ENCODE results near the gene THAP9. TPM values are rescaled to one million over a fixed set of nuclear protein-coding genes. Genes with fewer than 3 reads are reported as not detected.

Gene THAP9
- polyA plus RNA-seq, 2 of the 4 experiments (the other 2 are of a cell fraction): 1.7 to 5.3 TPM

DNA sequence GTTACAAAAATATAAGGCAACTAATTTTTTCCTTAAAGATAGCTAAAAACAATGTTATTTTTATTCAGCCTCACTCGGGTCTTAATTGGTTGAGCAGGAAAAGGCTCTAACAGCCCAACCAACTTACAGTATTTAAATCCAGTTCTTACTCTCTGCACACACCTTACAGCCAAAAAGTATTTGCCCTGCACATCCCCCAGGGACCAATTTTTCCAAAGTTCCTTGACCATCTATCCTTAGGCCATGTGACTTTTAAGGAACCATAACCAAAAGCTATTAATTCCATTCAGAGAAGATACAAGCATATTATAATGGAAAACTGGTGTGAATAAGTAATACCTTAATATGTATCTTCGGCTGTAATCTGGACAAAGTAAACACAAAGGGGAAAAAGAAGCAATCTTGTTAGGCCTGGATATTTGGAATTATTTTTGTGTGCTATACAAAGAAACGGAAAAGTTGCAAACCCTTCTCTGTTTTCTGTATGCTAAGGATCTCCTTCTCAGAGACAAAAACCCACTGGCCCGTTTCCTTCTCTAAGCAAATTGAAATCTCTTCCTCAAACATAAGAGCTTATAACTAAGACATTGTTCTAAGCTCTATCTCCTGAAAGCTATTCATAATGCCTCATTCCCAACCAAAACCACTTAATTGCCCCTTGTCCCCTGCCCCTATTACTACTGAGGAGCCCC is 1.0 kb upstream of the THAP9 start (continued):
- TF ChIP-seq, protein P1, sequence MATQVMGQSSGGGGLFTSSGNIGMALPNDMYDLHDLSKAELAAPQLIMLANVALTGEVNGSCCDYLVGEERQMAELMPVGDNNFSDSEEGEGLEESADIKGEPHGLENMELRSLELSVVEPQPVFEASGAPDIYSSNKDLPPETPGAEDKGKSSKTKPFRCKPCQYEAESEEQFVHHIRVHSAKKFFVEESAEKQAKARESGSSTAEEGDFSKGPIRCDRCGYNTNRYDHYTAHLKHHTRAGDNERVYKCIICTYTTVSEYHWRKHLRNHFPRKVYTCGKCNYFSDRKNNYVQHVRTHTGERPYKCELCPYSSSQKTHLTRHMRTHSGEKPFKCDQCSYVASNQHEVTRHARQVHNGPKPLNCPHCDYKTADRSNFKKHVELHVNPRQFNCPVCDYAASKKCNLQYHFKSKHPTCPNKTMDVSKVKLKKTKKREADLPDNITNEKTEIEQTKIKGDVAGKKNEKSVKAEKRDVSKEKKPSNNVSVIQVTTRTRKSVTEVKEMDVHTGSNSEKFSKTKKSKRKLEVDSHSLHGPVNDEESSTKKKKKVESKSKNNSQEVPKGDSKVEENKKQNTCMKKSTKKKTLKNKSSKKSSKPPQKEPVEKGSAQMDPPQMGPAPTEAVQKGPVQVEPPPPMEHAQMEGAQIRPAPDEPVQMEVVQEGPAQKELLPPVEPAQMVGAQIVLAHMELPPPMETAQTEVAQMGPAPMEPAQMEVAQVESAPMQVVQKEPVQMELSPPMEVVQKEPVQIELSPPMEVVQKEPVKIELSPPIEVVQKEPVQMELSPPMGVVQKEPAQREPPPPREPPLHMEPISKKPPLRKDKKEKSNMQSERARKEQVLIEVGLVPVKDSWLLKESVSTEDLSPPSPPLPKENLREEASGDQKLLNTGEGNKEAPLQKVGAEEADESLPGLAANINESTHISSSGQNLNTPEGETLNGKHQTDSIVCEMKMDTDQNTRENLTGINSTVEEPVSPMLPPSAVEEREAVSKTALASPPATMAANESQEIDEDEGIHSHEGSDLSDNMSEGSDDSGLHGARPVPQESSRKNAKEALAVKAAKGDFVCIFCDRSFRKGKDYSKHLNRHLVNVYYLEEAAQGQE (IDR thresholded peaks at IDR 0.05): no peak
- TF ChIP-seq ZSCAN20 (CRISPR knock-in tag; IDR thresholded peaks at IDR 0.05) (no peak), CBX8 (IDR thresholded peaks at IDR 0.05) (no peak), KDM1A (IDR thresholded peaks at IDR 0.05; ENCODE audit: low read depth) (no peak)
- TF ChIP-seq, protein P2, sequence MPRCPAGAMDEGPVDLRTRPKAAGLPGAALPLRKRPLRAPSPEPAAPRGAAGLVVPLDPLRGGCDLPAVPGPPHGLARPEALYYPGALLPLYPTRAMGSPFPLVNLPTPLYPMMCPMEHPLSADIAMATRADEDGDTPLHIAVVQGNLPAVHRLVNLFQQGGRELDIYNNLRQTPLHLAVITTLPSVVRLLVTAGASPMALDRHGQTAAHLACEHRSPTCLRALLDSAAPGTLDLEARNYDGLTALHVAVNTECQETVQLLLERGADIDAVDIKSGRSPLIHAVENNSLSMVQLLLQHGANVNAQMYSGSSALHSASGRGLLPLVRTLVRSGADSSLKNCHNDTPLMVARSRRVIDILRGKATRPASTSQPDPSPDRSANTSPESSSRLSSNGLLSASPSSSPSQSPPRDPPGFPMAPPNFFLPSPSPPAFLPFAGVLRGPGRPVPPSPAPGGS (IDR thresholded peaks at IDR 0.05): no peak

DNA sequence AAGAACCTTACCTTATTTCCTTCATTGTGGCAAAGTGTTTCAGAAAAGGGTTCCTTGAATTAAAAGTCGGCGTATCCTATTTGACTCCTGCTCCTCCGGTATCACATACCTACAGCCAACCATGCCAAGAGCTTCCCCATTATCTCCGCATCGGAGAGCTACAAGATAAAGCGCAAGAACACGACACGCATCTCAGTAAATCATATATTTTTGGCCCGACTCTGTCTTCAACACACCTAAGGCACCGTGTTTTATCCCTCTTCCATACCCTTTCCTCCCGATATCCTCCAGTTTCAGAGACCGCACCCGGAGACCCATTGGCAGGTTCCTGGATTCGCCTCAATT is 497 bp upstream of the THAP9 start:
- CTCF ChIA-PET: interaction anchor here (1.4 to 1.7 kb wide), 2 partner anchors 111 to 113 kb away, joined by 3 to 4 read pairs; partner anchors contain the start of gene LIN54
- WGBS (ENCODE audit: missing lambda C conversion rate): under 1% methylated on average over 14 of the region's 14 CpGs
- TF ChIP-seq RNF2 (IDR thresholded peaks at IDR 0.05; ENCODE audit: borderline replicate concordance, low read depth) (no peak), PHF8 (IDR thresholded peaks at IDR 0.05; ENCODE audit: borderline replicate concordance, low read depth) (peak; percentile 19; the same call in 1 of the 2 replicates), SMC3 (IDR thresholded peaks at IDR 0.05) (no peak)
- peak overlapping the region; percentile 75 for H3K4me3 ChIP-seq
- no peaks in the 10 kb centered on the region for H3K9me3 ChIP-seq
- DNase-seq (ENCODE audit: low read depth in 1 of 2, low spot score in 1 of 2): peak; percentile 8 to 46
- POLR2A ChIA-PET: interaction anchor here (0.6 to 2.1 kb wide), 6 partner anchors 9 to 135 kb away, joined by 3 to 20 read pairs (median 6); partner anchors contain the start of genes COPS4, LIN54 and SEC31A
- H3K4me2 ChIP-seq: peak overlapping the region; percentile 91
- peak overlapping the region; percentile 76 to 97 for H3K27ac ChIP-seq
- FAIRE-seq: no peak
- ATAC-seq: peak; percentile 23 to 41
- peaks cover 28% of the 10 kb centered on the region; the same call in 2 of the 3 replicates for H3K4me1 ChIP-seq

DNA sequence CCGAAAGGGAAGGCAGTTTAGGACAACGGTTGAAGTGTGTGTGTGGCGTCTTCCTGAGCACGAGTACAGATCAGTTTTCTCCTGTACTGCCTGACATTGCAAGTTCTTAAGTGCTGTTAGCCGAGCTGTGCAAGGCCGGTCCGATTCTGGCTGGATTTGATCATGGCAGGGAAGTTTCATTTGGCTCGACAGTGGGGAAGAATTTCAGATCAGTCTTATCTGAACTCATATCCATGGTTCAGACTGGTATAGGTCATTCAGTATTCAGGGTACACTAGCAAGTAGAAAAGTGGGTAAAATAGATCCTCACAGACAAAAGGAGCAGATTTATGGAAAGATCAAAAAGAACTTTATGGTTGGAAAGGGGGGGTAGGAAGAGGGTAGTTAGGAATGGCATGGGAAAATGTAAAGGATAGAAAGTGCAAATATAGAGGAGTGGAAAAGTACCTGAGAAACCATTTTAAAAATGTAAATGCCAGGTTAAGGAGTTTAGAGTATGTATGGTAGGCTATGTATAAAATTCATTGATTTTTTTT is 716 bp downstream of the THAP9 start:
- Histone ChIP-seq H3K4me2 (peak overlapping the region; percentile 88), H3K4me3 (peak overlapping the region; percentile 75), H3K4me1 (peaks cover 28% of the 10 kb centered on the region; the same call in 2 of the 3 replicates), H3K27ac (peak overlapping the region; percentile 94 to 97), H3K9me3 (no peaks in the 10 kb centered on the region)
- DNase-seq (ENCODE audit: low read depth in 1 of 2, low spot score in 1 of 2) (no peak), ATAC-seq (no peak), FAIRE-seq (no peak)
- WGBS (ENCODE audit: missing lambda C conversion rate): 4% methylated on average over 8 of the region's 8 CpGs
- TF ChIP-seq EHF (CRISPR knock-in tag; IDR thresholded peaks at IDR 0.05) (no peak), PHF8 (IDR thresholded peaks at IDR 0.05; ENCODE audit: borderline replicate concordance, low read depth) (peak; percentile 24; the same call in 1 of the 2 replicates), FOSB (CRISPR knock-in tag; IDR thresholded peaks at IDR 0.05) (peak; percentile 75), TFCP2L1 (CRISPR knock-in tag; IDR thresholded peaks at IDR 0.05) (0 out of 2 replicates have a peak, but pooled peaks have one; percentile 35)
- ChIA-PET CTCF (no interaction called here), POLR2A (interaction anchor here (0.6 to 2.1 kb wide), 6 partner anchors 10 to 491 kb away, joined by 3 to 20 read pairs (median 6); partner anchors contain the start of genes COPS4, LIN54 and SEC31A)

DNA sequence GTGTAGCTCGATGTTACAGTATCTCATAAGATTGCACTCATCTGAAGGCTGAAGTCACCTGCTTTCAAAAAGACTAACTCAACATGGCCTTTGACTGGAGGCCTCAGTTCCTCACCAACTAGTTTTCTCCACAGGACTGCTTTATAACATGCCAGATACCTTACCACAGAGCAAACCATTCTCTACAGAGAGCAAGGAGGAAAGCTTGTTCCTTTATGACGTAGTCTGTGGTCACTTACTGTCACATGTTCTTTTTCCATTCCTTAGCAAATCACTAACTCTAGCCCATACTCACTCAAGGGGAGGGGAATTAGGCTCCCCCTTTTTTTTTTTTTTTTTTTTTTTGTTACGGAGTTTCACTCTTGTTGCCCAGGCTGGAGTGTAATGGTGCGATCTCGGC is 3.2 kb downstream of the THAP9 start:
- TF ChIP-seq BHLHE40 (IDR thresholded peaks at IDR 0.05; ENCODE audit: low read depth, low read length) (no peak), CBX2 (IDR thresholded peaks at IDR 0.05; ENCODE audit: borderline replicate concordance, low read depth) (no peak), GATA3 (IDR thresholded peaks at IDR 0.05; ENCODE audit: borderline replicate concordance) (no peak), TP53 (CRISPR knock-in tag; IDR thresholded peaks at IDR 0.05) (no peak)
- TF ChIP-seq, protein P3, sequence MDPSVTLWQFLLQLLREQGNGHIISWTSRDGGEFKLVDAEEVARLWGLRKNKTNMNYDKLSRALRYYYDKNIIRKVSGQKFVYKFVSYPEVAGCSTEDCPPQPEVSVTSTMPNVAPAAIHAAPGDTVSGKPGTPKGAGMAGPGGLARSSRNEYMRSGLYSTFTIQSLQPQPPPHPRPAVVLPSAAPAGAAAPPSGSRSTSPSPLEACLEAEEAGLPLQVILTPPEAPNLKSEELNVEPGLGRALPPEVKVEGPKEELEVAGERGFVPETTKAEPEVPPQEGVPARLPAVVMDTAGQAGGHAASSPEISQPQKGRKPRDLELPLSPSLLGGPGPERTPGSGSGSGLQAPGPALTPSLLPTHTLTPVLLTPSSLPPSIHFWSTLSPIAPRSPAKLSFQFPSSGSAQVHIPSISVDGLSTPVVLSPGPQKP (IDR thresholded peaks at IDR 0.05; ENCODE audit: low read depth, low read length): no peak
- ChIA-PET POLR2A (no interaction called here), CTCF (no interaction called here)
- H3K27ac ChIP-seq: no peak overlapping the region
- peaks cover 11% of the 10 kb centered on the region; the same call in 2 of the 3 replicates for H3K4me1 ChIP-seq
- DNase-seq (ENCODE audit: low read depth in 1 of 2, low spot score in 1 of 2) (no peak), ATAC-seq (no peak), FAIRE-seq (no peak)
- H3K9me3 ChIP-seq: no peaks in the 10 kb centered on the region
- no peak overlapping the region for H3K4me3 ChIP-seq
- WGBS (ENCODE audit: missing lambda C conversion rate): 96% methylated on average over 5 of the region's 5 CpGs
- no peak overlapping the region for H3K4me2 ChIP-seq
